BE2C (cell line): ENCODE data around the gene WDR11.

ENCODE experiments used
- DNase-seq: peaks from one replicate; pipeline ENCODE4 v3.0.0-alpha.2; 2020
- H3K27me3 ChIP-seq: fragments of 250-450 bp; sonication (Bioruptor Pico); 2 replicates; pipeline ENCODE4 v1.5.1; 2020; ENCODE audit warnings: mild to moderate bottlenecking
- H3K36me3 ChIP-seq: fragments of 250-450 bp; sonication (Bioruptor Pico); 2 replicates; pipeline ENCODE4 v1.5.1; 2020; ENCODE audit warnings: mild to moderate bottlenecking
- H3K4me1 ChIP-seq: fragments of 250-450 bp; sonication (Bioruptor Pico); 2 replicates; pipeline ENCODE4 v1.5.1; 2020
- H3K4me3 ChIP-seq: 2 replicates; pipeline ENCODE4 v1.5.1; 2011; ENCODE audit warnings: low read depth, low read length
- H3K9me3 ChIP-seq: fragments of 250-450 bp; sonication (Bioruptor Pico); 2 replicates; pipeline ENCODE4 v1.5.1; 2020
- TF ChIP-seq, protein P1 (sequence below): IDR thresholded peaks from 2 replicates; pipeline ENCODE4 v1.5.1; 2012; ENCODE audit warnings: mild to moderate bottlenecking, low read depth, low read length

The WDR11 gene

DNA sequence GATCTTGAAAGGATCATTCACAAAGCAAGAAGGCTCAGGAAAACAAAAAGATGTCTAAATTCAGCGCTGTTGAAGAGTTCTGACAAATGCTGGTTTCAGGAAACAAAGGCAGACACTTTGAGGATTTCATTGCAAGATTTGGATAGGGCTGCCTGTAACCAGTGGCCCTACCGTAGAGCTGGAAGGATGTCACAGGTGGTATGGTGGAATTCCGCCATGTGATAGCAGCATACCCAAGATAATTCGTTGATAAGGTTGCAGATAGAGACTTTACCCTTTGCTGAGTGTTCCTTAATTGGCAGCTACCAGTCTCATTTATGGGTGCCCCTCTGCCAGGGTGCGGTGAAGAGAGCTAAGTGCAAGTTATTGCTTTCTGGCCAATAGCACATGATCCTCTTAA lies 100.1 kb downstream of the WDR11 start:
- H3K4me1 ChIP-seq = peaks cover 3% of the 10 kb centered on the region; the same call in 1 of the 2 replicates
- no peak for DNase-seq
- H3K27me3 ChIP-seq = peaks cover 3% of the 10 kb centered on the region; the same call in 1 of the 2 replicates
- TF ChIP-seq, protein P1, sequence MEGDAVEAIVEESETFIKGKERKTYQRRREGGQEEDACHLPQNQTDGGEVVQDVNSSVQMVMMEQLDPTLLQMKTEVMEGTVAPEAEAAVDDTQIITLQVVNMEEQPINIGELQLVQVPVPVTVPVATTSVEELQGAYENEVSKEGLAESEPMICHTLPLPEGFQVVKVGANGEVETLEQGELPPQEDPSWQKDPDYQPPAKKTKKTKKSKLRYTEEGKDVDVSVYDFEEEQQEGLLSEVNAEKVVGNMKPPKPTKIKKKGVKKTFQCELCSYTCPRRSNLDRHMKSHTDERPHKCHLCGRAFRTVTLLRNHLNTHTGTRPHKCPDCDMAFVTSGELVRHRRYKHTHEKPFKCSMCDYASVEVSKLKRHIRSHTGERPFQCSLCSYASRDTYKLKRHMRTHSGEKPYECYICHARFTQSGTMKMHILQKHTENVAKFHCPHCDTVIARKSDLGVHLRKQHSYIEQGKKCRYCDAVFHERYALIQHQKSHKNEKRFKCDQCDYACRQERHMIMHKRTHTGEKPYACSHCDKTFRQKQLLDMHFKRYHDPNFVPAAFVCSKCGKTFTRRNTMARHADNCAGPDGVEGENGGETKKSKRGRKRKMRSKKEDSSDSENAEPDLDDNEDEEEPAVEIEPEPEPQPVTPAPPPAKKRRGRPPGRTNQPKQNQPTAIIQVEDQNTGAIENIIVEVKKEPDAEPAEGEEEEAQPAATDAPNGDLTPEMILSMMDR = no peak
- H3K9me3 ChIP-seq = no peaks in the 10 kb centered on the region; the same call in 1 of the 2 replicates
- no peaks in the 10 kb centered on the region for H3K36me3 ChIP-seq
- no peak overlapping the region for H3K4me3 ChIP-seq

DNA sequence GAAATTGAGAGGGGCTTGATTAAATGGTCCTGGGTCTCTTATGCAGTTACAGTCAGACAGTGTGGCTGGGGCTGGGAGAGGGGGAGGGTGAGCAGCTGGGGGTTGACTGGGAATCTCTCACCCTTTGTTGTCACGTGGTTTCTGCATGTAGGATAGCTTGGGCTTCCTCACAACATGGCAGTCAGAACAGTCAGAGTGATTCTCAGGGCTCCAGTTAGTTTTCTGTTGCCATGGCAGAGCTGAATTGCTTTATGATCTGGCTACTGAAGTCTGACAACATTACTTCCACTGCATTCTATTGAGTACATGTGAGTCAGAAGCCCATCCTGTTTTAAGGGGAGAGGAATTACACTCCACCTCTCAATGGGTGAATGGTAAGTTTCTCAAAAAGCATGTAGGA lies 102.7 kb downstream of the WDR11 start:
- H3K9me3 ChIP-seq = no peaks in the 10 kb centered on the region; the same call in 1 of the 2 replicates
- H3K4me1 ChIP-seq = no peaks in the 10 kb centered on the region
- H3K27me3 ChIP-seq = peaks cover 3% of the 10 kb centered on the region; the same call in 1 of the 2 replicates
- H3K4me3 ChIP-seq = no peak overlapping the region
- H3K36me3 ChIP-seq = no peaks in the 10 kb centered on the region
- no peak for DNase-seq
- TF ChIP-seq, protein P1 = no peak
